ENCODE results near the gene IWS1.

Gene IWS1

GRCh38 chr2:127511090-127511695 lies 15.1 kb downstream of the IWS1 start:
- no peak for TF ChIP-seq CTCF (IDR thresholded peaks at IDR 0.05; ENCODE audit: poor library complexity, severe bottlenecking)
- ATAC-seq (ENCODE audit: low read depth) (no peak), DNase-seq (ENCODE audit: low spot score) (no peak)
- Histone ChIP-seq H3K9me3 (ENCODE audit: severe bottlenecking) (no peaks in the 10 kb centered on the region), H3K27me3 (ENCODE audit: insufficient read depth, poor library complexity, severe bottlenecking) (no peaks in the 10 kb centered on the region), H3K4me1 (ENCODE audit: insufficient read depth, poor library complexity, severe bottlenecking) (peaks cover 21% of the 10 kb centered on the region), H3K36me3 (ENCODE audit: low read depth) (peaks cover 16% of the 10 kb centered on the region), H3K27ac (ENCODE audit: poor library complexity, severe bottlenecking) (peak overlapping the region; percentile 60), H3K4me3 (ENCODE audit: severe bottlenecking) (no peak overlapping the region)

- DNase-seq (ENCODE audit: low spot score) (no peak), ATAC-seq (ENCODE audit: low read depth) (no peak)
- H3K4me1 ChIP-seq (ENCODE audit: insufficient read depth, poor library complexity, severe bottlenecking), result peaks cover 21% of the 10 kb centered on the region
- no peak overlapping the region for H3K4me3 ChIP-seq (ENCODE audit: severe bottlenecking)
- TF ChIP-seq CTCF (IDR thresholded peaks at IDR 0.05; ENCODE audit: poor library complexity, severe bottlenecking), result no peak
- H3K27me3 ChIP-seq (ENCODE audit: insufficient read depth, poor library complexity, severe bottlenecking), result no peaks in the 10 kb centered on the region
- peaks cover 22% of the 10 kb centered on the region for H3K36me3 ChIP-seq (ENCODE audit: low read depth)
- H3K27ac ChIP-seq (ENCODE audit: poor library complexity, severe bottlenecking), result peak overlapping the region; percentile 60
- no peaks in the 10 kb centered on the region for H3K9me3 ChIP-seq (ENCODE audit: severe bottlenecking)
Observed at GRCh38 chr2:127510073-127510472, 16.2 kb downstream of the IWS1 start.

DNA sequence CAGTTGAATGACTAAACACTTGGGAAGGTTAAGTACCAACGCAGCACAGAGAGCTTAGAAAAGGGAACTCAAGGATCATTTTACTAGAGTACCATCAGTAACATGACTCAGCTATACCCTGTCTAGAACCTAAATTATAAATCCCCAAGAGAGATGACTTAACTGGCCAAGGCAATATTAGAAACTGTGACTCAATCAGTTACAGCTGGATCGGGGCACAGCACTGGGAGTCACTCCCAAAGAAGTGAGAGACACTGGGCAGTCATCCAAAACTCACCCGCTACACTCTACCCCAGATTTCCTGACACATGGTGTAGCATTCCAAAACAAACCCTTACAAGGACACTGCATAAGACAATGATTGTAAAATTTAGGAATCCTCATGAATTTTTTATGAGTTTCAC lies 17.7 kb downstream of the IWS1 start:
- TF ChIP-seq CTCF (IDR thresholded peaks at IDR 0.05; ENCODE audit: poor library complexity, severe bottlenecking), result no peak
- Histone ChIP-seq H3K36me3 (ENCODE audit: low read depth) (peaks cover 36% of the 10 kb centered on the region), H3K9me3 (ENCODE audit: severe bottlenecking) (no peaks in the 10 kb centered on the region), H3K27me3 (ENCODE audit: insufficient read depth, poor library complexity, severe bottlenecking) (no peaks in the 10 kb centered on the region), H3K4me1 (ENCODE audit: insufficient read depth, poor library complexity, severe bottlenecking) (peaks cover 21% of the 10 kb centered on the region), H3K4me3 (ENCODE audit: severe bottlenecking) (no peak overlapping the region), H3K27ac (ENCODE audit: poor library complexity, severe bottlenecking) (peak overlapping the region; percentile 60)
- ATAC-seq (ENCODE audit: low read depth), result peak; percentile 96
- DNase-seq (ENCODE audit: low spot score), result peak; percentile 91

- DNase-seq (ENCODE audit: low spot score) (no peak), ATAC-seq (ENCODE audit: low read depth) (peak; percentile 2; the same call in 1 of the 3 replicates)
- TF ChIP-seq CTCF (IDR thresholded peaks at IDR 0.05; ENCODE audit: poor library complexity, severe bottlenecking), result no peak
- Histone ChIP-seq H3K27me3 (ENCODE audit: insufficient read depth, poor library complexity, severe bottlenecking) (no peaks in the 10 kb centered on the region), H3K4me3 (ENCODE audit: severe bottlenecking) (no peak overlapping the region), H3K36me3 (ENCODE audit: low read depth) (peaks cover 41% of the 10 kb centered on the region), H3K27ac (ENCODE audit: poor library complexity, severe bottlenecking) (peak overlapping the region; percentile 60), H3K4me1 (ENCODE audit: insufficient read depth, poor library complexity, severe bottlenecking) (peaks cover 21% of the 10 kb centered on the region), H3K9me3 (ENCODE audit: severe bottlenecking) (no peaks in the 10 kb centered on the region)
Observed at GRCh38 chr2:127508023-127508630, 18.2 kb downstream of the IWS1 start.

DNA sequence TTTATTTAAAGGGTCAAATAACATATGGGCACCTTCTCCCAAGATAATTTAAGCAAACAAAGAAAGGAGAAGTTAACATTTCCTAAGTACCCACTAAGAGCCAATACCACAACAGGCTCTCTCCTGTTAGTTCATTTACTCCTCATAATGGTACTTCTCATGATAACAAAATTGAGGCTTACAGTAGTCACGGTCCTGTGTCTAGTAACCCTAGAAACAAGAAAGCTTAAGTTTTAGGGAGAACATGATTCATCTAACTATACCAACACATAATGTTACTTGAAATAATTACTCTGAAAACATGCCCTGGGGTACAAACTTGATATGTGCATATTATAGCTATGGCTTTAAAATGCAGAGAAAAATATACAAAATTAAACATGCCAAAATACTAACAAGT lies 19.8 kb downstream of the IWS1 start:
- ATAC-seq (ENCODE audit: low read depth) (no peak), DNase-seq (ENCODE audit: low spot score) (no peak)
- no peak overlapping the region for H3K4me3 ChIP-seq (ENCODE audit: severe bottlenecking)
- H3K9me3 ChIP-seq (ENCODE audit: severe bottlenecking), result no peaks in the 10 kb centered on the region
- peaks cover 55% of the 10 kb centered on the region for H3K36me3 ChIP-seq (ENCODE audit: low read depth)
- no peak for TF ChIP-seq CTCF (IDR thresholded peaks at IDR 0.05; ENCODE audit: poor library complexity, severe bottlenecking)
- H3K27ac ChIP-seq (ENCODE audit: poor library complexity, severe bottlenecking), result no peak overlapping the region
- H3K27me3 ChIP-seq (ENCODE audit: insufficient read depth, poor library complexity, severe bottlenecking), result no peaks in the 10 kb centered on the region
- H3K4me1 ChIP-seq (ENCODE audit: insufficient read depth, poor library complexity, severe bottlenecking), result peaks cover 21% of the 10 kb centered on the region

Data from RWPE2 (cell line).